ENCODE data around the gene SLC8A3.

DNA sequence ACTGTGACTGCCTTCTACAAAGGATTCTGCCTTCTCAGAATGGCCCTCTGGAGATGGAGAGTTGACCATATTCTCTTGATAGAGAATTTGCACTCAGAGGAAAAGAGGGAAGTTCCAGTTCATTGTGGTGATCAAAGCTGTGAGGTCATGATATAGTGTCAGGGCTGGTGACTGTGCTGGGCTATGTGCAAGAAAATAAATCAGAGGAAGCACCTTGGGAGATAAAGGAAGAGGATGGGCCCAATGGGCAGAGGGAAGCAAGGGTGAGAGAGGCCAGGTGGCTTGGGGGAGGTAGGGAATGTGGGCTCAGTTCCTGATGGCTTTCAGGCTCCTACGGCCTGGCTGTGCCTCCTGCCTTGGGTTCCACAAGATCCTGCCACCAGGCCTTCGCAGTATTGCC, 145.8 kb downstream of the SLC8A3 start:
- TF ChIP-seq SMC3 (IDR thresholded peaks at IDR 0.05) (no peak), RNF2 (IDR thresholded peaks at IDR 0.05; ENCODE audit: borderline replicate concordance, low read depth) (no peak), POLR2AphosphoS2 (conservative IDR thresholded peaks at IDR 0.05; ENCODE audit: low read length) (no peak), MYC (IDR thresholded peaks at IDR 0.05; ENCODE audit: borderline replicate concordance, low read length) (no peak), RFX5 (IDR thresholded peaks at IDR 0.05) (no peak), POLR2A (IDR thresholded peaks at IDR 0.05; ENCODE audit: low read length) (no peak), CHD4 (IDR thresholded peaks at IDR 0.05; ENCODE audit: borderline replicate concordance) (no peak)
- TF ChIP-seq, protein P1, sequence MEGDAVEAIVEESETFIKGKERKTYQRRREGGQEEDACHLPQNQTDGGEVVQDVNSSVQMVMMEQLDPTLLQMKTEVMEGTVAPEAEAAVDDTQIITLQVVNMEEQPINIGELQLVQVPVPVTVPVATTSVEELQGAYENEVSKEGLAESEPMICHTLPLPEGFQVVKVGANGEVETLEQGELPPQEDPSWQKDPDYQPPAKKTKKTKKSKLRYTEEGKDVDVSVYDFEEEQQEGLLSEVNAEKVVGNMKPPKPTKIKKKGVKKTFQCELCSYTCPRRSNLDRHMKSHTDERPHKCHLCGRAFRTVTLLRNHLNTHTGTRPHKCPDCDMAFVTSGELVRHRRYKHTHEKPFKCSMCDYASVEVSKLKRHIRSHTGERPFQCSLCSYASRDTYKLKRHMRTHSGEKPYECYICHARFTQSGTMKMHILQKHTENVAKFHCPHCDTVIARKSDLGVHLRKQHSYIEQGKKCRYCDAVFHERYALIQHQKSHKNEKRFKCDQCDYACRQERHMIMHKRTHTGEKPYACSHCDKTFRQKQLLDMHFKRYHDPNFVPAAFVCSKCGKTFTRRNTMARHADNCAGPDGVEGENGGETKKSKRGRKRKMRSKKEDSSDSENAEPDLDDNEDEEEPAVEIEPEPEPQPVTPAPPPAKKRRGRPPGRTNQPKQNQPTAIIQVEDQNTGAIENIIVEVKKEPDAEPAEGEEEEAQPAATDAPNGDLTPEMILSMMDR (IDR thresholded peaks at IDR 0.05): no peak
- TF ChIP-seq, protein P2, sequence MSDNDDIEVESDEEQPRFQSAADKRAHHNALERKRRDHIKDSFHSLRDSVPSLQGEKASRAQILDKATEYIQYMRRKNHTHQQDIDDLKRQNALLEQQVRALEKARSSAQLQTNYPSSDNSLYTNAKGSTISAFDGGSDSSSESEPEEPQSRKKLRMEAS (IDR thresholded peaks at IDR 0.05): no peak
